ENCODE measurements around the gene BICD1. TPM values are rescaled to one million over a fixed set of nuclear protein-coding genes. Genes with fewer than 3 reads are reported as not detected.

Gene BICD1
- total and polyA plus RNA-seq, 2 donors from 2014 or later: 3.8 to 36.7 TPM

GRCh38 chr12:32285489-32285888, 178.8 kb downstream of the BICD1 start:
- Histone ChIP-seq H3K27ac (ENCODE audit: low read depth in 2 of 2, low read length in 2 of 2) (no peak overlapping the region), H3K27me3 (ENCODE audit: control insufficient read depth, insufficient read depth, low read length) (no peaks in the 10 kb centered on the region), H3K4me3 (ENCODE audit: low read length in 3 of 3) (no peak overlapping the region), H3K9ac (ENCODE audit: low read length in 3 of 3) (no peak overlapping the region), H3K4me1 (ENCODE audit: control insufficient read depth in 2 of 3, insufficient read depth in 2 of 3, low read depth in 1 of 3, low read length in 3 of 3) (no peaks in the 10 kb centered on the region), H3K9me3 (ENCODE audit: control insufficient read depth in 2 of 3, insufficient read depth in 1 of 3, low read length in 3 of 3) (no peaks in the 10 kb centered on the region), H3K36me3 (ENCODE audit: control insufficient read depth in 2 of 3, insufficient read depth in 3 of 3, low read length in 3 of 3) (no peaks in the 10 kb centered on the region)
- TF ChIP-seq, protein P1, sequence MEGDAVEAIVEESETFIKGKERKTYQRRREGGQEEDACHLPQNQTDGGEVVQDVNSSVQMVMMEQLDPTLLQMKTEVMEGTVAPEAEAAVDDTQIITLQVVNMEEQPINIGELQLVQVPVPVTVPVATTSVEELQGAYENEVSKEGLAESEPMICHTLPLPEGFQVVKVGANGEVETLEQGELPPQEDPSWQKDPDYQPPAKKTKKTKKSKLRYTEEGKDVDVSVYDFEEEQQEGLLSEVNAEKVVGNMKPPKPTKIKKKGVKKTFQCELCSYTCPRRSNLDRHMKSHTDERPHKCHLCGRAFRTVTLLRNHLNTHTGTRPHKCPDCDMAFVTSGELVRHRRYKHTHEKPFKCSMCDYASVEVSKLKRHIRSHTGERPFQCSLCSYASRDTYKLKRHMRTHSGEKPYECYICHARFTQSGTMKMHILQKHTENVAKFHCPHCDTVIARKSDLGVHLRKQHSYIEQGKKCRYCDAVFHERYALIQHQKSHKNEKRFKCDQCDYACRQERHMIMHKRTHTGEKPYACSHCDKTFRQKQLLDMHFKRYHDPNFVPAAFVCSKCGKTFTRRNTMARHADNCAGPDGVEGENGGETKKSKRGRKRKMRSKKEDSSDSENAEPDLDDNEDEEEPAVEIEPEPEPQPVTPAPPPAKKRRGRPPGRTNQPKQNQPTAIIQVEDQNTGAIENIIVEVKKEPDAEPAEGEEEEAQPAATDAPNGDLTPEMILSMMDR (IDR thresholded peaks at IDR 0.05; ENCODE audit: borderline replicate concordance, extremely low read depth, insufficient read depth): no peak
- FAIRE-seq (no peak), DNase-seq (no peak)
- intact Hi-C loops (cut with DNase I): no loop called here

DNA sequence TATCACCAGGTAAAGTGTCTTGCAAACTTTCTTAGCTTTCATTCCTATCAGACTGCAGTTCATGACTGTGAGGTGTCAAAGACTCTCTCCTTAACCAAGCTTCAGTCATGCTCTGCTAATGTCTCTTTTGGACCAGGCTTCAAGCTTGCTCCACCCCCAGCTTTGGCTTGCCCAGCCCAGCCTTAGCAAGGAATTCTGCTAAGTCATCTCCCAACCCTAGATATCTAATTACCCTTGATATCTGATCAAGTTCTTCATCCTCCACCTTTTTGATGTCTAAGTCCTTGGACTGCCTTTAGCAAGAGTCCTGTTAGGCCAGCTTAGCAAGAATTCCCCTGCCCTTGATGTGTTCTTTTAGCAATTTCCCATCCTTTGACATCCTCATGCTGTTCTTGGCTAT, 183.8 kb downstream of the BICD1 start:
- intact Hi-C loops (cut with DNase I): no loop called here
- Histone ChIP-seq H3K27ac (ENCODE audit: low read depth in 2 of 2, low read length in 2 of 2) (no peak overlapping the region), H3K9ac (ENCODE audit: low read length in 3 of 3) (no peak overlapping the region), H3K27me3 (ENCODE audit: control insufficient read depth, insufficient read depth, low read length) (no peaks in the 10 kb centered on the region), H3K36me3 (ENCODE audit: control insufficient read depth in 2 of 3, insufficient read depth in 3 of 3, low read length in 3 of 3) (no peaks in the 10 kb centered on the region), H3K4me3 (ENCODE audit: low read length in 3 of 3) (no peak overlapping the region), H3K4me1 (ENCODE audit: control insufficient read depth in 2 of 3, insufficient read depth in 2 of 3, low read depth in 1 of 3, low read length in 3 of 3) (no peaks in the 10 kb centered on the region), H3K9me3 (ENCODE audit: control insufficient read depth in 2 of 3, insufficient read depth in 1 of 3, low read length in 3 of 3) (no peaks in the 10 kb centered on the region)
- TF ChIP-seq, protein P1 (IDR thresholded peaks at IDR 0.05; ENCODE audit: borderline replicate concordance, extremely low read depth, insufficient read depth): no peak
- no peak for FAIRE-seq
- DNase-seq: no peak

DNA sequence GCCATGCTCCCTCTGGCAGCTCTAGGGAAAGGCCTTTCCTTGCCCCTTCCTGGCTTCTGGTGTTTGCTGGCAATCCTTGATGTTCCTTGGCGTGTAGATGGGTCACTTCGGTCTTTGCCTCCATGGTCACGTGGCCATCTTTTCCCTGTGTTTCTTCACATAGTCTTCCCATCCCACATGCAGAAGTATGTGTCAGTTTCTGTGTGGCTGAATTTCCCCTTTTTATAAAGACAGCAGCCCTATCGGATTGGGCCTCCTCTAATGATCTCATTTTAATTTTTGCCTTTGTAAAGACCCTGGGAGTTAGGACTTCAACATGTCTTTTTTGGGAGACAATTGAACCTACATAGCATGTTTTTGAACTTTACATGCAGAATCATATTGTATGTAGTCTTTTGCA, 185.5 kb downstream of the BICD1 start:
- H3K27me3 ChIP-seq (ENCODE audit: control insufficient read depth, insufficient read depth, low read length): no peaks in the 10 kb centered on the region
- TF ChIP-seq, protein P1 (IDR thresholded peaks at IDR 0.05; ENCODE audit: borderline replicate concordance, extremely low read depth, insufficient read depth): no peak
- intact Hi-C loops (cut with DNase I): no loop called here

GRCh38 chr12:32293808-32294419, 187.3 kb downstream of the BICD1 start:
- no peaks in the 10 kb centered on the region for H3K27me3 ChIP-seq (ENCODE audit: control insufficient read depth, insufficient read depth, low read length)
- FAIRE-seq (no peak), DNase-seq (no peak)
- intact Hi-C loops (cut with DNase I): no loop called here
- H3K9ac ChIP-seq (ENCODE audit: low read length in 3 of 3): no peak overlapping the region
- no peaks in the 10 kb centered on the region for H3K9me3 ChIP-seq (ENCODE audit: control insufficient read depth in 2 of 3, insufficient read depth in 1 of 3, low read length in 3 of 3)
- H3K27ac ChIP-seq (ENCODE audit: low read depth in 2 of 2, low read length in 2 of 2): no peak overlapping the region
- no peak overlapping the region for H3K4me3 ChIP-seq (ENCODE audit: low read length in 3 of 3)
- H3K4me1 ChIP-seq (ENCODE audit: control insufficient read depth in 2 of 3, insufficient read depth in 2 of 3, low read depth in 1 of 3, low read length in 3 of 3): no peaks in the 10 kb centered on the region
- TF ChIP-seq, protein P1 (IDR thresholded peaks at IDR 0.05; ENCODE audit: borderline replicate concordance, extremely low read depth, insufficient read depth): no peak
- no peaks in the 10 kb centered on the region for H3K36me3 ChIP-seq (ENCODE audit: control insufficient read depth in 2 of 3, insufficient read depth in 3 of 3, low read length in 3 of 3)

More for the DNA sequence above, 185.5 kb downstream of the BICD1 start:
- Histone ChIP-seq H3K9ac (ENCODE audit: low read length in 3 of 3) (no peak overlapping the region), H3K9me3 (ENCODE audit: control insufficient read depth in 2 of 3, insufficient read depth in 1 of 3, low read length in 3 of 3) (no peaks in the 10 kb centered on the region), H3K27ac (ENCODE audit: low read depth in 2 of 2, low read length in 2 of 2) (no peak overlapping the region), H3K36me3 (ENCODE audit: control insufficient read depth in 2 of 3, insufficient read depth in 3 of 3, low read length in 3 of 3) (no peaks in the 10 kb centered on the region), H3K4me3 (ENCODE audit: low read length in 3 of 3) (no peak overlapping the region), H3K4me1 (ENCODE audit: control insufficient read depth in 2 of 3, insufficient read depth in 2 of 3, low read depth in 1 of 3, low read length in 3 of 3) (no peaks in the 10 kb centered on the region)
- FAIRE-seq (no peak), DNase-seq (no peak)
